ENCODE measurements around the gene DAGLB.
"Not testable (repeated sequence)": the region's sequence is repeated elsewhere in the genome, so short reads cannot be mapped to it uniquely, and the experiment has no call there.

The DAGLB gene

DNA sequence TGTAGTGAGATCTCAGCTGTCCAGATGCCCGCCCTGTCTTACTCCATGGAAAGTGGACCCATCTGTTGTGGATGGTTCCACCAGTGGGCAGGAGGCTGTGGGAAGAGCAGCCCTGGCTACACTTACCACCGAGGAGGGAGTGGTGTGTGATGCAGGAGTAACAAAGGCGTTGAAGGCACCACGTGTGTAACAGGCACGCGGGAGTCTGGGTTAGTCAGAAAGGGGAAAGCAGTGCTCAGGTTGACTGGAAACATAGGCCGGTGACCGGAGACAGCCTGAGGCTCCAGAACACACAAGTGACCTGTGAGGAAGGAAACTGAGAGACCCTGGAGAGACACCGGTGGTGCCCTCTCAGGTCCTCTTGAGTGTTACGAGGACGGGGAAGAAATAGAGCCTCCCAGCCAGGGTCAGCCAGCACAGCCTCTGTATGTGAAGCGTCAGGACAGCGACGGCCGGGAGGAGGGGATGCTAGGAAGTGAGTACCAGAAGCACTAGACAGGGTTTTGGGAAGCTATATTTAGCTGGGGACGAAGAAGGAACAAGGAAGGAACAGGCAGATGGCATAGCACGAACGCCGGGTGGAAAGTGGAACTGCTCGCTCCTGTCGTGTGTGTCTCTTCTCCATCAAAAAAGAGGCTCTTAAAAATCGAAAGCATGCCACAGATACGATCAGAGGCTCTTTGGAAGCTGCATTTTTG, 51.7 kb downstream of the DAGLB start:
- peak in 1 of 2 donors; percentile 70 for DNase-seq

DNA sequence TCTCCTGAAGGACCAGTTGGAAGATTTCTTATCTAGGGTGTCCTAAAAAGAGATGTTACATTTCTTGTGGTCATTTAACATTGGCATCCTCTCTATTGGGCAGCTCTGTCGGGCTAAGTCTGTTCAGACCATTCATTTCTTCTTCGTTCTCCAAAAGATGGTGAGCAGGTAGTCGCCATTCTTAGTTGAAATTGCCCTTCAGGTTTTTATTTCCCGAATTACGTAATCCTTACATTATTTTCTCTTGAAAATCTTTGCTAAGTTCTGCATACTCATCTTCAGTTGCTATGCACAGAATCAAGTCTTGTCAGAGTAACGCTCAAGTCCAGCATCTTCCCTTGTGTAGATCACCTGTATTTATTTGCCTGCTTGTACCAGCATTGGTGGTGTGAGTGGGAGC, 53.6 kb downstream of the DAGLB start:
- DNase-seq, result no peak

DNA sequence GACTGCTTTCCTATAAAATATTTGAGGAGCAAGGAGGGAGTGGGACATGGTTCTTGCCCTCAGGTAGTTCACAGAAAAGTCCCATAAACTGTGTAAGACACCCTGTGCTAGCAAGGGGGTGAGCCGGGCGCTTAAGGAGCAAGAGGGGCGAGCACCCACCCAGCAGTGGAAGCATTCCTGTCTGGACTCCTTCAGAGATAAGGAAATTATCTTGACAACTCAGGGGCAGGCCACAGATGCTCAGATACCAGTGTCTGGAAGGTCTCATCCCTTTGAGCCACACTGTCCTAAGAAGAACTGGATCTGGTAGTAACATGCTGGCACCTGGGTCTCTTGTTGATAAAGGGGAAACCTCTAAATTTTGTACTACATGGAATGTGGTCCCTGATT, 54.1 kb downstream of the DAGLB start:
- DNase-seq, result no peak

DNA sequence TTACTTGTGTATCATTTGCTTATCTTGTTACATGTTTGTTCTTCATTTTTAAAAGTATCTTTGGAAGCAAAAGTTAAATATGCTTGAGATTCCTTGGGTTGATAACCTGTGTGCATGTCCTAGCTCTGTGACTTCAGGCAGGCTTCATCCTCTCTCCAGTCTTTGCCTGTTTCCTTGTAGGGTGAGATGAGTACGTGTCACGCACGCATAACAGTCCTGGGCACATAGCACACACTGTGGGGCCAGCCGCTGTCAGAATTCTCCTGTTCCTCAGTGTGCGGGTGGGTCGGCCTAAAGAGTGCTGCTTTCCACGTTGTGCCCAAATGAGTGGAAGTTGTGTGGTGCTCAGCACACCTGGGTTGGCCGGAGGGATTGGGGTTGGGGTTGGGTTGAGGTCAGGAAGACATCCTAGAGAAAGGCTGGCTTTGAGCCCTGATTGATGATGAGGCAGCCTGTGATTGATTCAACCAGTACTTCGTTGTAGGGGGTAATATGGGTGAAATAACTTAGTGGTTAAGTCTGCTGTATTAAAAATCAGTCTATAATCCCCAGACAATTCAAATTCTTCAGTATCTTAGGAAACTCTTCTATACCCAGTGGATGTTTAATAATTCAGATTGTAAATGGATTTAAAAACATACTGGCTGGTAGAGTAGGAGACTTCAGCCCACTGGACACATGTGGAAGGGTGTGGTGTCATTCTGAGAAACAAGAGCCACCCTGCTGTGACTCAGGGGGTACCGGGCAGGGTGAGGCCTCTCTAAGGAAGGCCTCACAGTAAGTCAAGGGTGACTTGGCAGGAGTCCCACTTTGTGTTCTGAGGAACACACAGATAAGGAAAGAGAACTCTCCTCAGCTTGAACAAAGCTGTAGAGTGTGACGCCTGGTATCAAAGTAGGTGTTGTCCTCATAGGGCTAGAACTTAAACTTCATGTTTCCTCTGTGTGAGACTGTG, 54.8 kb downstream of the DAGLB start:
- peak; percentile 35 to 75 for DNase-seq

DNA sequence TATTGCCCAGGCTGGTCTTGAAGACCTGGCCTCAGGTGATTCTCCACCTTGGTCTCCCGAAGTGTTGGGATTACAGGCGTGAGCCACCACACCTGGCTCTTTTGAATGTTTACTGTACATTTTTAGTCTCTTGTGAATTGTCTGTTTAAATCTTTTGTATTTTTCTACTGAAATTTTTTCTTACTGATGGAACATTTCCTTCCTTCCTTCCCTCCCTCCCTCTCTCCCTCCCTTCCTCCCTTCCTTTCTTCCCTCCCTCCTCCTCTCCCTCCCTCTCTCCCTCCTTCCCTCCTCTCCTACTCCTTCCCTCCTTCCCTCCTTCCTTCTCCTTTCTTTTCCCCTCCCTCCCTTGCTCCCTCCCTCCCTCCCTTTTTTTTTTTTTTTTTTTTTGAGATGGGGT, 58.0 kb downstream of the DAGLB start:
- no peak for DNase-seq

DNA sequence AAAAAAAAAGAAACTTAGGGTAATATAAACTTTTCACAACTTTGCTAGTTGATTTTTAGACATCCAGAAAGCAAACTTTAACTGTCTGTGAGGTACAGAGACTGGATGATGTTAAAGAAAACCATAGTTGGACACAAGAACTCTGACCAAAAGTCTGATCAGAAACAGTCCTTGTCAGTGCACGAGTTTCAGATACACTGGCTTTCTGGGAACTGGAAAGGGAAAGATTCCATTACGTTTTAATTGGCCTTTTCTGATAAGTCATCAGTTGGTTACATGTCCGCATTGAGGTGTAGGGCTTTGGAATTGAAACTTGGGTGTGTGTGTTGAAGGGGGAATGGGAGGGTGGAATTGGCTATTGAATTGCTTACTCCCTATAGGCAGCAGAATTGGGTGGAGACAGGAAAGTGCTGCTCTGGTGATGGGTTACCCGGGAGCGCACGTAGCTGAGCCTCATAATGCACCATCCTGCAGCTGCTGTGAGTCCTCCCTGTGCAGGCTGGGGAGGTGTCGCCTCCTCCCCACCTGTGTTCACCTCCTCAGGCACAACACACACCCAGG, 59.9 kb downstream of the DAGLB start:
- DNase-seq, result no peak

DNA sequence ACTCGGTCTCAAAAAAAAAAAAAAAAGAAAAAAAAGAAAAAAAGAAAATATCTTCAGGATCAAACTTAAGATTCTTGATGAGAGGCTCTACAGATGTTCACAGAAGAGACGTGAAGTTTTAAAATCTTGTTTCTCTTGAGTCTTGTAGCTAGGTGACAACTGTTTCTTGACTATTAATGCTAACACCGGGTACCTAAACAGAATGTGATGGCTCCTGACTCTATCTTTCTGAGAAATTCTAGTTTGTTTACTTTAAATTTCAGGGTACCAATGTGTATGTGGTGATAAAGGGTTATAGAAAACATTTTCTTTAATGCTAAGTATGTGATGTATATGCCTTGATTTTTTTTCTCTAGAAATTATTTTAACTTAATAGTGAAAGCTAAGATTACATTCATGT, 61.0 kb downstream of the DAGLB start:
- no peak for DNase-seq

DNA sequence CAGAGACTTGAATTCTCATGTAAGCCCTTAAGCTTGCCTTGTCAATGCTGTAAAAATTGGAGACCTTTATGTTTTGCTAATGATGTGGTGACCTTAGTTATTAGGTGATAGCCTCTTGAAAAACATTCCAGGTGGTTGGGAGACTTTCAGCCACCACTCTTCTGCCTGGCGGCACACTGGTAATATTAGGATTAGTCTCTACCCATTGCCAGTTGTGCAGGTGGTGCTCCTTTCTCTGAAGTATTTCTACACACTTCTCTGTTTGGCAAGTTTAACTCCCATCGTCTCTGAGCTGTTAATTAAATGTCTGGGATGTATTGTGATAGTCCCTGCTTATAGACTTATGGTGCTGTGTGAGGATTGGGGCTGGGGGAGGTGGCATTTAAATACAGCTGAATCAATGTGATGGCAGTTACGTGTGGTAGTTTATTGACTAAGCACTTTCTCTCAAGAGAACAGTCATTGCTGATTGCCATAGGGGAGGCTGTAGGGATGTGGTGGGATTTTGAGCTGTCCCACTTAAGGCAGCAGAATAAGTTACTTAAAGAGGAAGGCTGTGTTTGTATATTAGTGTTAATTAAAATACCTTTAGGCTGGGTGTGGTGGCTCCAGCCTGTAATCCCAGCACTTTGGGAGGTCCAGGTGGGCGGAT, 61.7 kb downstream of the DAGLB start:
- DNase-seq, result no peak

DNA sequence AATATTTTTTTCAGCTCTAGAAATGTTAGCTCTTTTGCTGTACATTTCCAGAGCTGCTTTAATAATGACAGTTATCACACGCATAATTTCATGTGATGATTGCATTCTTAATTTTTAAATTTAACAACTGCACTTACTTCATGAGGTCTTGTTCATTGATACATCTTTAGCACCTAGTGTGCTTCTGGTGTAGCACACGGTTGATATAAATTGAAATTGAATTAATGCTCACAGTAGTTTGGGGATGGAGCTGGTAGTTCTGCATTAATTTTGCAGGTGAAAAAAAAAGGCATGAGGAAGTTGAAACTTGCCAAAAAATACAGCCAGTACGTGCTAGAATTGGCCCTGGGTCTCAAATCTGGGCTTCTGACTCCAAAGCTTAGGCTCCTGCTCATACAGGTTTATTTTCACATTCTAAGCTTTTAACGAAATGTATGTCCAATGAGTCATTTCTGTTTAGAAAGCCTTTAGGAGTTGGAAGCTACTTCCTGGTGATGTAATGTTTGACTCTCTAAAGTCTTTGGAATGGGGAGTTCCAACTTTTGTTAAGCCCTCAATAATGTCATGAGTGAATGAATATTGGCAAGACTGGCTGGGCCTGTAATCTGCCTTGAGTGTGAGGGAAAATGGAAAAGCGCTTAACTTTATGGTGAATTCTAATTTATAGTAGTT, 62.5 kb downstream of the DAGLB start:
- no peak for DNase-seq

DNA sequence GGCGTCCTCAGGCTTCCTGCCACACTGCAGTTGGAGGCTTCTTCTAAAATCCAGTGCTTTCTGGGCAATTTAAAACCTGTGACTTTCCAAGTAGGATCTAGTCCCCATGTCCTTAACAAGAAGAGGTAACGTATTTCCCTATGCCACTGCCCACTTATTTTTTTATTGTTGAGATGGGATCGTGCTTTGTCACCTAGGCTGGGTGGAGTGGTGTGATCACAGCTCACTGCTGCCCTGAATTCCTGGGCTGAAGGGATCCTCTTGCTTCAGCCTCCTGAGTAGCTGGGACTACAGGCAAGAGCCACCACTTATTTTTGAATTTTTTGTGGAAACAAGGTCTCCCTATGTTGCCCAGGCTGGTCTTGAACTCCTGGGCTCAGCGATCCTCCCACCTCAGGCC, 63.4 kb downstream of the DAGLB start:
- DNase-seq, result no peak

DNA sequence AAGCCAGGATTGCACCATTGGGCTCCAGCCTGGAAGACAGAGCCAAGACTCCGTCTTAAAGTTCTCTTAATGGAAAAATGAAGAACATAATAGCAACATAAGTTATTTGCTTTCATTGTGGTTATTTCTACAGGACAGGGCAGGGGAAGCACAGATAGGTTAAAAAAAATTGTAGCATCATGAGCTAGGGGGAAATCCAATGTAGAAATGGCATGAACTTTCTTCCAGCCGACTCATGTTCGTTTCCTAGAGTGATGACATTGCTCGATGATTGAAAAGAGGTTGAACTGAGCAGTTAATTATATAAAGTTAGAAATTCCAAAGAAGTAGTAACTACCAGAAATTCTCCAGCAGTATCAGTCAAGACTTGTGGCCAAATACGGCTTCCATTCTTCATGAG, 64.9 kb downstream of the DAGLB start:
- DNase-seq, result no peak

DNA sequence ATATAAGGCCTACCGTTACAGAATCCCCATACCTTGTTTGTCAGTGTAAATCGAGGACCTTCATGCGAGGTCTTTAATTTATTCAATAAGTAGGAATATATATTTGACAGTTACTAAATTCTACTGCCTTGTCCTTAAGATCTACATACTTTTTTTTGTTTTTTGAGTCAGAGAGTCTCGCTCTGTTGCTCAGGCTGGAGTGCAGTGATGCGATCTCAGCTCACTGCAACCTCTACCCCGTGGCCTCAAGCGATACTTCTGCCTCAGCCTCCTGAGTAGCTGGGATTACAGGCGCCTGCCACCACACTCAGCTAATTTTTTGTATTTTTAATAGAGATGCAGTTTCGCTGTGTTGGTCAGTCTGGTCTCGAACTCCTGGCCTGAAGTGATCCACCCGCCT, 65.9 kb downstream of the DAGLB start:
- DNase-seq, result not testable (repeated sequence)

DNA sequence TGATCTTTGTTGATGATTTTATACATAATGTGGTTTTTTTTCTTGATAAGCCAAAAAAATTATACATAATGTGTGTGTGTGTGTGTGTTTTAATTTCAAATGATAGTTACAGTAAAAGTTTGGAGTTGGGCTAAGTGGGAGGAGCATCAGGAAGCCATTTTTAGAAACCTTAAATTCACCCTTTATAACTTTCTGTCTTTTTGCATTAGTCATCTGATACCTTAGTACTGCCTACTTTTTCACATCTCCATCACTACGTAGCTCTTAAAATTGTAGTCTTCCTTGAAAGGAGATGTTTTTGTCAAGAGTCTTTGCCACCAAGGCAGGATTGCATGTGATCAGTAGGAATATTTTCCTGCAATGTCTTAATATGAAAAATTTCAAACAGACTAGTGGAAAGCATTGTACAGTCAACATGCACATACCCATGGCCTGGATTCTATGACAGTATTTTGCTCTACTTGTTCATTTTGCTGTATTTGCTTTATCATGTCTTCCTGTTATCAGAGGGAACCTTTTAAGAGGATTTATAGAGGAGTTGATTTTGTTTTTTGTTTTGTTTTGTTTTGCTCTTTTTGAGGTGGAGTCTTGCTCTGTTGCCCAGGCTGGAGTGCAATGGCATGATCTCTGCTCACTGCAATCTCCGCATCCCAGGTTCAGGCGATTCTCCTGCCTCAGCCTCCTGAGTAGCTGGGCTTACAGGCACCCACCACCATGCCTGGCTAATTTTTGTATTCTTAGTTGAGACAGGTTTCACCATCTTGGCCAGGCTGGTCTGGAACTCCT, 67.3 kb downstream of the DAGLB start:
- DNase-seq, result no peak

DNA sequence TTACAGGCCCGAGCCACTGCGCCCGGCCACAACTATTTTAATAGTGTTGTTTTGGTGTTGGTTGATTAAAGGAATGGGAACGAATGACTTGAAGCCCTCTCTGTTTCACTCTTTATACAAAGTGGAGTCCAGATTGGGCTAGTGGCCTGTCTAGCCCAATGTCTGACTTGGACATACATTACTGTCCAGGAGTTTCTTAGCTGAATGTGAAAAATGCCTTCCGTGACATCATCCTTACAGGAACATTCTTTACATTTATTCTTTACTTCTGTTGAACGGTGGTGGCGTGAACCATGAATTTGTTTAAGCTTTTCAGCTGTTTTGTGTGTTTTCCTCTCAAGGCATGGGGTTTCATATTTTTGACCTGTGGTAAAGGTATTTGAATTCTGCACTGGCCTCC, 67.9 kb downstream of the DAGLB start:
- no peak for DNase-seq

DNA sequence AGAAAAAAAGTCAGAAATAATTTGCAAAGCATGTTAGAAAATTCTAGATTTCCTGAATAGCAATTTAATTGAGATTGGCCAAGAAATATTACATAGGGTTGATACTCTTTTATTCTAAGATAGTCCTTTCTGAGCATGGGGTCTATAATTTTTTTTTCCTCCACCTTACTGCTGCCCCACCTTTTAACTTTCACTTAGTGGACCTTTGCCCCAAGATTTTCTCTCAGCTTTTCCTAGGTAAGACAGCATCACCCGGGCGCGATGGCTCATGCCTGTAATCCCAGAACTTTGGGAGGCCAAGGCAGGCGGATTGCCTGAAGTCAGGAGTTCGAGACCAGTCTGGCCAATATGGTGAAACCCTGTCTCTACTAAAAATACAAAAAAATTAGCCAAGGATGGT, 69.2 kb downstream of the DAGLB start:
- DNase-seq, result not testable (repeated sequence)

DNA sequence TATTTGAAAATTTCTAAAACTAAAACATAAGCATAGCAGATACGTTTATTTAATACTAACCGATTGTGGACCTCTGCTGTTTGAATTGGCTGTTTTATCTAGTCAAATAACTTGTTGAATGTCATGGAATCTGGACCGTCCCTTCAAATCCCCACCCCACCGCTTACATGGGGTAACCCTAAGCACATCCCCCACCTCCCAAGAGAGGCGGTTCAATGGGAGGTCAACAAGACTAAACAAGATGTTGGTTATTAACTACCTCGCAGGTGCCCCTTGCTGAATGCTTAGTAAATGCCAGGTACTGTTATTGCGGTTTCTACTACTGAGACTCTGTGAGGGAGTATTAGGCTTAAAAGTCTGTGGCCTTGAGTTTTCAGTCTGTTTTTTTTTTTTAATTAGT, 70.9 kb downstream of the DAGLB start:
- no peak for DNase-seq

DNA sequence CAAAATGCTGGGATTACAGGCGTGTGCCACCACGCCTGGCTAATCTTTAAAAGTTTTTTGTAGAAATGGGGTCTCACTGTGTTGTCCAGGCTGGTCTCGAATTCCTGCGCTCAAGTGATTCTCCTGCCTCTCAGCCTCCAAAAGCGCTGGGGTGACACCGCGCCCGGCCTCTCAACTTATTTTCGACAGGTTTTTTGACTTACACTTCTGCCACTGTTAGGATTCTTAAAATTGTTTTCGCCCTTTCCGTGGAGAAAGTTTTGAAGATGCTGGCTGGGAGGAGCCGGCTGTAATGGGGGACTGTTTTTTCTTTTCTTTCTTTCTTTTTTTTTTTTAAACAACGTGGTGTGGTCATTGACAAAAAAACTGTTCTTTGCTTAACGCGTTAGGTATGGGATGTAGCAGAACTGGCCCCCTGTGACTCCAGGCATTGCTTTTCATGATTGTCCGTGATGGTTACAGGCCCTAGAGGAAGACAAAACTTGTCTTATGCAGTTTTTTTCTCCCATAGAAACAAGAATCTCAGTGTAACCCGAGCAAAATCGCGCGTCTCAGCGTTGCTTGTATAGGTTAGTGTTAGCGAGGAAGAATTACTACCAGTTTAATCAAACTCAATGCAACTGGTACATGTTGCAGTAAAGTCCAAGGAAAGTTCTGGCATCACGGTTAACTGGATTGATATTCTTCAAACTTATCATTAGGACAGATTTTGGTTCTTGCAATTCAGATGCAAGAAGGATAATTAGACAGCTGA, 72.2 kb downstream of the DAGLB start:
- DNase-seq, result no peak

DNA sequence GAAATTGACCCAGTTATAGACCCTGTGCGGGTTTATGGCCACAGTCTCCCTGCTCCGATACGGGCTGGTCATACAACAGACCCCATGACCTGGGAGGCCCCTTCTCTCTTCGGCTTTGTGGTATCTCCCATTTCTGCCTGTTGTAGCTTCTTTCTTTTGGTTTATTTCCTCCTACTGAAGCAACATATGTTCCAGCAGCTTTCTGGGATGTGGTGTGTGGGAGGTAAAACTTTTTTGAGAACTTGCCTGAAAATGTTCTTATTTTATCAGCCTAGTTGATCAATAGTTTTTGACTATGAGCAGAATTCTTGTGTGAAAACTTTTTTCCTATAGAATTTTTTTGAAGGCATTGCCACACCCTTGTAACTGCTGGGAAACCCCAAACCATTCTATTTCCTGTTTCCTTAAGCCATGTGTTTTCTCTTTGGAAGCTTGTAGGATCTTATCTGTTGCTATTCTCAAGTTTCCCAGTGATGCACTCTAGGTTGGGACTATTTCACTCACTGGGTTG, 80.0 kb downstream of the DAGLB start:
- no peak for DNase-seq

DNA sequence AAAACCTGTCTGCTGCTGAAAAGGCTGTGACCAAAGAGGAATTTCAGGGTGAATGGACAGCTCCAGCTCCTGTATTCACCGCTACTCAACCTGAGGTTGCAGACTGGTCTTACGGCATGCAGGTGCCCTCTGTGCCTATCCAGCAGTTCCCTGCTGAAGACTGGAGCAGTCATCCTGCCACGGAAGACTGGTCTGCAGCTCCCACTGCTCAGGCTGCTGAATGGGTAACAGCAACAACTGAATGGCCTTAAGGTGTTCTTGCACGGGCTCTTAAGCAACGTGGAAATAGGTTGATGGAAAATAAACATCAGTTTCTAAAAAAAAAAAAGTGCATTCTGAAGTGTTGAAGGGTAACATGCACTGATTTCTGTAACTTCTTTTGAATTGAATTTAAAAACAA, 82.3 kb downstream of the DAGLB start:
- no peak for DNase-seq

DNA sequence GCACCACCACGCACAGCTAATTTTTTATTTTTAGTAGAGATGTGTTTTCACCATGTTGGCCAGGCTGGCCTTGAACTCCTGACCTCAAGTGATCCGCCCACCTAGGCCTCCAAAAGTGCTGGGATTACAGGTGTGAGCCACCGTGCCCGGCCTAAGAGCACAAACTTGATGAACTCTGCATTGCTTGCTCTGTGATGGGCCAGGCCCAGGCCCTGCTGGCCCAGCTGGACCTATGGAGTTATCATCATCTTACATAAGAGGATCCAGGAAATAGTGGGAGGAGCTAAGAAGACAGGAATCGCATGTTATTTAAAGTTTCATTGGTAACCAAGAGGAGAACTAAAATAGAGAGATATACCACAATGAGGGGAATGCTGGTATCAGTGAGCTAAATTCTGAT, 86.9 kb downstream of the DAGLB start:
- DNase-seq, result no peak

DNA sequence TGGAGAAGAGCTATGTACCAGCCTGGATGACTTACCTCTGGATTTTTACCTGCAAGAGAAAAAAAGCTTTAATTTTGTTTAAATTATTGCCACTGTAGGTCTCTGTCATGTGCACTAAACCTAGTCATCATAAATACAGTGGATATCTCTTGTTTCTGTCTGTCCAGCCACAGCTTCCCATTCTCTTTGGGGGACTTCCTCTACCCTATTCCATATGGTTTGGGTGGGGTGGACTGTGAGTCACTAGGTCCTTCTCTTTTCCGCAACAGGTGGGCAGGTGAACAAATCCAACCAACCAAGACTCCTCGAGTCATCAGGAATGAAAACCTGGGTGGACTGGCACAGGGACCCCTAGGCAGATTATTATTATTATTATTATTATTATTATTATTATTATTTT, 88.0 kb downstream of the DAGLB start:
- DNase-seq, result no peak
